Subcutaneous abdominal adipose tissue (tissue), 5 donors: ENCODE results near the gene COX7A1.

Source experiments
- H3K27ac ChIP-seq: one replicate; pipeline ENCODE4 v1.7.0; 2013; ENCODE audit warnings: low read depth, mild to moderate bottlenecking, inconsistent platforms, low read length, moderate library complexity
- H3K27me3 ChIP-seq, 5 donors: one replicate each; pipeline ENCODE4 v1.7.0; 2013; ENCODE audit warnings: low read length in 5 of 5, inconsistent platforms in 1 of 5; ENCODE audit not compliant: control insufficient read depth in 5 of 5, insufficient read depth in 4 of 5
- H3K36me3 ChIP-seq, 5 donors: one replicate each; pipeline ENCODE4 v1.7.0; 2013; ENCODE audit warnings: low read length in 5 of 5; ENCODE audit not compliant: control insufficient read depth in 5 of 5, insufficient read depth in 5 of 5
- H3K4me1 ChIP-seq, 5 donors: one replicate each; pipeline ENCODE4 v1.7.0; 2013; ENCODE audit warnings: low read length in 5 of 5, mild to moderate bottlenecking in 3 of 5, moderate library complexity in 1 of 5; ENCODE audit not compliant: control insufficient read depth in 5 of 5, insufficient read depth in 5 of 5
- H3K4me3 ChIP-seq, 5 donors: one replicate each; pipeline ENCODE4 v1.7.0; 2013; ENCODE audit warnings: low read length in 5 of 5, low read depth in 1 of 5
- H3K9ac ChIP-seq, 5 donors: one replicate each; pipeline ENCODE4 v1.7.0; 2013; ENCODE audit warnings: low read length in 5 of 5, mild to moderate bottlenecking in 4 of 5, moderate library complexity in 3 of 5
- H3K9me3 ChIP-seq, 5 donors: one replicate each; pipeline ENCODE4 v1.7.0; 2013; ENCODE audit warnings: low read length in 5 of 5; ENCODE audit not compliant: control insufficient read depth in 5 of 5
- donor health status: healthy.
- donor health status: healthy.
- donor health status: healthy.
- donor health status: healthy.
- donor health status: healthy.

COX7A1 gene

DNA sequence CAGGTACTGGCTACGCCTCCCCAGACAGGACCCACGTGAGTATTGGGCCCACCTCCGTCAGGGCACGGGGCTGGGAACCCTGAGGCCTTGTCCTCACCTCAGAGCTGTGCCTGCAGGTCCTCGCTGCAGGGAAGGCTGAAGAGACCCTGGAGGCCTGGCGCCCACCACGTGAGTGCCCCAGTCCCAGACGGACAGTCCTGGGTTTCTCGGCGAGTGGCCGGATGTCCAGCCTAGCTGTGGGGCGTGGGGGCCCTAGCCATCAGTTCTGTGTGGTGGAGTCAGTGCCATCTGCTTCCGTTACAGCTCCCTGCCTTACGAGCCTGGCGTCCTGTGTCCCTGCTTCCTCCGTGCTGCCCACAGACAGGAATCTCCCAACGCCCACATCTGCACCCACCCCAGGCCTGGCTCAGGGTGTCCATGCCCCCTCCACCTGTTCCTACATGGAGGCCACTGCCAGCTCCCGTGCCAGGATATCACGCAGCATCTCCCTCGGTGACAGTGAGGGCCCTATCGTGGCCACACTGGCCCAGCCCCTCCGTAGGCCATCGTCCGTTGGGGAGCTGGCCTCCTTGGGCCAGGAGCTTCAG lies 49.1 kb downstream of the COX7A1 start:
- Histone ChIP-seq H3K27me3 (no peaks in the 10 kb centered on the region), H3K27ac (no peak overlapping the region), H3K9me3 (no peaks in the 10 kb centered on the region), H3K4me1 (peaks cover 0 to 6% (median 0%) of the 10 kb centered on the region in 5 donors), H3K36me3 (peaks cover 0 to 20% (median 7%) of the 10 kb centered on the region in 5 donors), H3K9ac (no peak overlapping the region), H3K4me3 (no peak overlapping the region)

DNA sequence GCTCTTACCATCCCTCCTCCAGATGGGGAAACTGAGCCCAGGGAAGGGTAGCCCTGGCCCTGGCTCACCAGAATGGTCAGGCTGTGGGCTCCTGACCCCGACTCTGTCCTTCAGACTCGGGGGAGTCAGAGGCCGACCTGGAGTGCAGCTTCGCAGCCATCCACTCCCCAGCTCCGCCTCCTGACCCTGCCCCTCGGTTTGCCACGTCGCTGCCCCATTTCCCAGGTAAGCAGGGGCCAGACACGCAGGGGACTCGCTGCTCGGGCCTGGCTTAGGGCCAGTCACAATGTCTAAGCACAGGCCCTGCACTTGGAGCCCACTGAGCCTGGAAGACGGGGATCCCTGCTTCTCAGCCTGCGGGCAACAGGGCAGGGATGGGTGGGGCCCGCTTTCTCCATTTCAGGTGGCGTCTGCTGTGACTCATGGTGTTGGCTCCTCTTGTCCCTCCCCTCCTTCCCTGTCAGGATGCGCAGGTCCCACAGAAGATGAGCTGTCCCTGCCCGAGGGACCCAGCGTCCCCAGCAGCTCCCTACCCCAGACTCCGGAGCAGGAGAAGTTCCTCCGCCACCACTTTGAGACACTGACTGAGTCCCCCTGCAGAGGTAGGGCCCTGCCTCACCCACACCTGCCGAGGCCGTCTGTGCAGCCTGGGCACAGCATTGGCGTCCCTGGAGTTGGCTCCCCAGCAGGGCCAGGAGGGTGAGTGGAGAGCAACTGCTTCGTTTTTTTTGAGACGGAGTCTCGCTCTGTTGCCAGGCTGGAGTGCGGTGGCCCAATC lies 50.5 kb downstream of the COX7A1 start:
- Histone ChIP-seq H3K36me3 (peaks cover 0 to 10% (median 6%) of the 10 kb centered on the region in 5 donors), H3K27me3 (no peaks in the 10 kb centered on the region), H3K27ac (no peak overlapping the region), H3K9ac (peak overlapping the region in 1 of 5 donors; percentile 7), H3K4me3 (no peak overlapping the region), H3K9me3 (no peaks in the 10 kb centered on the region), H3K4me1 (peaks cover 0 to 9% (median 0%) of the 10 kb centered on the region in 5 donors)
